Hematopoietic multipotent progenitor cell treated with erythropoietin and hydrocortisone succinate and interleukin-3 and kit ligand, for 8 days (in vitro differentiated cells): ENCODE data around the gene AATF.

ENCODE experiments used
- DNase-seq: peaks from one replicate; pipeline ENCODE4 v3.0.0-alpha.2; 2015

Gene AATF

DNA sequence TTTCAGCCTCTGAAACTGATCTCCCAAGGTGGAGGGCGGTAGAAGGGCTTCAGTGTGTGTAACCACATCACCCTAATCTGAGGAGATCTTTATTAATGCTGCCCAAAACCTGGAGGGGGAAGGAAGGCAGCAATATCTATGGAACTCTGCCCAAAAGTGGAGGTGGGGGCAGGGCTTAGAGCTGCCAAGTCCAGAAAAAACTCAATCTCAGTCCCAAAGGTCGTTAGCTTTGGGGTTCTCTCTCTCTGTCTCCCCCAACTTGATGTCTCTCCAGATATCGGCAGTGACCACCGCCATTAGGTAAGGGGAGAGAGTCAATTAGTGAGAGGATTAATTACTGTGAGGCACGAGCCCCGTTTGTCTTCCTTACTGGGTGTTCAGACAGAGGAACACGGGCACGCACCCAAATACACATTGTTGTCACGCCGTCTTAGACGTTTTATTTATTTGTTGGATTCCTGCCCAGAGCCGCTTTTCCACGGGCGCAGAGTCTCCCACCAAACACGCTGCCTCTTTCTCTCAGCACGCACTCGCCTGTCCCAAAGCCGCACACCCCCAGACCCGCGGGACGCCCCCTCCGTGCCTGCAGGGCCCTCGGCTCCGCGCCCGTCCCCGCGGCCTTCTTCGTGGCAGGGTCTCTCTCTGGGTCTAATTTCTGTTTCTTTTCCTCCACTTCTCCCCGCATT lies 16.9 kb upstream of the AATF start:
- no peak for DNase-seq

DNA sequence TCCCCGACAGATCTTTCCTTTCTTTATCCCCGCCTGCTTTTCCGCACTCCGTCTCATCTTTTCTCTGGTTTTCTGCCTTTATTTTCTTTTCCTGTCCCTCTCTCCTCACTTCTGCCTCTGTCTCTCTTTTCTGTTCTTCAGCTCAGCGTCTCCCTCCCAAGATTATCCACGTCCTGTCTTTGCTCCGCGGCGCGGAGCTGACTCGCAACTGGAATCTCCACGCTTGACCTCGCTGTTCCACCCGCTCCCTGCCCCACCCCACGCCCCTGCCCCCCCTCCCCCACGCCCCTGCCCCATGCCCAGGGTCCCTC lies 16.4 kb upstream of the AATF start:
- no peak for DNase-seq

DNA sequence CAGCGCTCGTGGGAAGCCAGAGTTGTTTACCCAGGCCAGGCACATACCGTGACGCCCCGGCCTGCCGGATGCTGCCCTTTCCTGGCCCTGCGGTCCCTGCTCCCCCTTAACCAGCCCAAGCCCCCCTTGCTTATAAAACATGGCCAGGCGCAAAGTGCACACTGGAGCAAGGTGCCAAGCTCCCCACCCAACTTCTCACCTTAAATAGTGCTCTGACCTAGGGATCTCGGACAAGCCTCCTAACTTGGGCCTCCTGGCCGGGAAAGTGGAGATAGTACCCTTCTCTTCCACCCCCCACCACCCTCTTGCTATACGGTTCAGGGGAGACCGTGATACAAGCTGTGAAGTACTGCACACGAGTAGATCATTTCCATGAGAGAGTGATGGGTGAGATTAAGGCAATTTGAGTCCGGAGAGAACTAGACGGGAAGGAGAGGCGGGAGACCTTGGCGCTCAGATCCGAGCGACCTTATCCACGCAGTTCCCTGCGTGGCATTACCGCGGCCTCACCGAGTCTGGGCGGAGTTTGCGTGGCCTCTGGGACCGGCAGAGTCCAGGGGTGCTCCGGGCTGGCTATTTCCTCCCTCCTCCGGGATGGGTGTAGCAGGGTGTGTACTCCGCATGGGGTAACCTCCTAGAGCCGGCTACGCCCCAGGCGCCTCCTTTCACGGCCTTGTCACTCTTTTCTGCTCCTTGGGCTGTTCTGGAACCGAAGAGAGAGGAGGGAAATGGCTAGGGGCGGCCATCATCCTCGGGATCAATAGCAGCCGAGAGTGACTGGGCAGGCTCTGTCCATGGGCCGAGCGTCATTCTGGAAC lies 15.9 kb upstream of the AATF start:
- DNase-seq: no peak

DNA sequence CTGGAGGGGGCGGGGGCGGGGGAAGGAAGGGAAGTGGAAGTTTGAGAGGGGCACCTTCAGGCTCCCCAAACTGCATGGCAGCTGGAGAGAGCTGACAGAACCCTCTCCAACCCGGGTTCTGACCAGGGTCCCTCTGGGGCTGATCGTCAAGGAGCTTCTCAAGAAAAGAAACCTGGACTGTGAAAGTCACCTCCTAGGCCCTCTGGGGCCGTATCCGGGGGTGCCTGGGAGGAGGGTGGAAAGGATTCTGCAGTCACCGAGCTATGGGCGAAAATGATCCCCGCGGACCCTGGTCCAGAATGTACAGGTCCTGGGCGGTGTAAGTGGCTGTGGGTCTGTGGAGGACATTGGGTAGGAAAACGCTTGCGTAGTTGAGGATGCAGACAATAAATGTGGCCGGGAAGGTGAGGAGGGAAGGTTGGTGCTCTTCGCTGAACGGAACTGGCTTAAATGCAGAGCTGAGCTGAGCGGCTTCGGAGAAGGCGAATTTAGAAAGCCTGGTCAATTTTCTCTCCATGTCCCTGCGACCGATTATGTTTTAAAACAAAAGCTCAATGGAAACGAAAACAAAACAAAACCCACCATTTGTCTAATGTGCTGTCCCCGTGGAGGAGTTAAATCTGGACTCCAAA lies 15.1 kb upstream of the AATF start:
- DNase-seq: no peak

DNA sequence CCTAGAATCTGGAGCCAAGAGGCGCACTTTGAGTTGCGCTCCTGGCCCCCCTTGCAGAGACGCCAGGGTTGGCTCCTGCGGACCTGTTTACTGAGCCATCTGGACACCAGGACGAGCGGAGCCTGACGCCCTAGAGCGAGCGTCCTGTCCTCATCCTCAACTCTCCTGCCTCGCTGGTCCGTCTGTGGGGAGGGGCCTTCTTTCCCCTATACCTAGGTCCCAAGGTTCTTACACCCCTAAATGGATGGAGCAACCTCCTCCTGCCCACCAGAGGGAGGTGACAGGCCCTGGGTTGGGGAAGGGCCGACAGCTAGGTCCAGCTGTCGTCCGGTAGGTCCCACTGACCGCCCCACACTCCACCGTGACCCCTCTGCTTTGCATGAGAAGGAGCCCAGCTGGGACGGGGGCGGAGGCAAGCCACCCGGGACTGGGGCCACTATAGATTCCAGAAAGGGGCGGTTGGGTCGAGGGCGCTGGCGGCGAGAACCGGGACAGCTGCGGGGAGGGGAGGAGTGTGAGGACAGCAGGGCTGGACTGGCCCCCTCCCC lies 14.5 kb upstream of the AATF start:
- DNase-seq: no peak

DNA sequence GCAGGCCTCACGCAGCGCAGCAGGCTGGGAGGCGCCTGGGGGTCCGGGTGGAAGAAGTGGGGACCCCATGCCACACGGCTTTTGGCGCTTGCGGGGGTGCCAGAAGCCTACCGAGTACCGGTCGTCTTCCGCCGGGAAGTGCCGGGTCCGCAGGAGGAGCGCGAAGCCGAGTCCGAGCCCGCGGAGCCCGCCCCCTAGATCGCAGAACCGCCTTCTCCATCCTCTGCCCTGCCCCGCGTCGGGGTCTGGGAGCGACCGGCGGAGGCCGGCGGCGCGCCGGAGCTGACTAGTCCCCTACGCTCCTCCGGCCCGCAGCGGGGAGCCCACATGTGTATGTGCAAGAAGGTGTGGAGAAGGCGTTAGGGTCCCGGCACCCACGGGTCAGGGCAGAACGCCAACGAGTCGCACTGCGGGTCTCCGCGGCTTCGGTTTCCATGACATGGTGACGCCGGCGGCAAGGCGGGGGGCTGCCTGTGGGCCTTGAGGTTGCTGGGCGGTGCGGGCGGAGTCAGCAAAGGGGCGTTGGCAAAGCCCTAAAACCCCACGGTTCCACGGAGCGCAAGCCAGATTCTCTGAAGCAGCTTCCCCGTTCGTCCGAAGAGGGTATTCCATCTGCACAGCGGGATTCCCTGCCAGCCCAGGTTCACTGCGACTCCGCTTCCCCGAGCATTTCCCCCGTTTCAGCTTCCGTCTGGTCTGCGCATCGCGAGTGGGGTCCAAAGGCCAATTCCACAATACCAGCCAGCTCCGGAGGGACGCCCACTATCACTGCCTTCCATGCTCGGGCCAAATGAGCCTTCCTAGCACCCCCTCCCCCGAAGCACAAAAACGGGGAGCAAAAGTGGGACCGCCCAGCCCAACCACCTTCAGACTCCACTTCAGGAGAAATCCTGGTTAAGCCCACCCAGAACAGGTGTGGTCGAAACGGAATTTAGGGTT lies 13.8 kb upstream of the AATF start:
- no peak for DNase-seq

DNA sequence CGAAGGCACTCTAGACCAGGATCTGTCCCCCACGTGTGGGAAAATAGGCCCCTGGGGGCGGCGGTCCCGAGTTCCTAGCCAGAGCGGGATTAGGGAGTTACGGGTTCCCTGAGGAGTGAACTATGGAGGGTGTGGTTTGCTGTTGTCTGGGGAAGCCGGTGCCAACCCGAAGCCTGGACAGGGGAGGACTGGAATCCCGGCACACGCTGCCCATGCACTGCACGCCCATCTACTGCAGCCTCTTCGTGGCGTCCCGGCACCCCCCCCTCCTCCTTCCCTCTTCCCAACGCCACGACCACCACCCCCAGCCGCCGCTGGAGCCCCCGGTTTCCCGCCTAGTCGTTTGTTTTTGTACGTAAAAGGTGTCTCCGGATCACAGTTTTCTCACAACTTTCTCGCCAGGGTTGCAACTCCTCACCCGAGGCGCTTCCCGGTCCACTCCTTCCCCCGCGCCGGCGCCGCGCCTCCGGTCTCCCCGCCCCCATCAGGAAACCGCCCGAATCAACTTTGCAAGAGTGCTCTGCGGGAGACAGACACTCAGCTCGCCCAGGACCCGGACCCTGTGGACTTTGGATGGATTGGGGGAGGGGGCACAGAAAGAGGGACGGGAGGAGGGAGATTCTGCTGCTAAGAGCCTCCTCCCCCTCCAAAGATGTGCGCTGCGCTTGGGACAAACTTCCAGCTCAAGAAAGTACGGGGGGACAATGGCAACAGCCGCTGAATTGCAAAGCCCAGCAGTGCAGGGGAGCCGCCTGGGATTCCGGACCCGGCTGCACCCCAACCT lies 12.9 kb upstream of the AATF start:
- DNase-seq: no peak

DNA sequence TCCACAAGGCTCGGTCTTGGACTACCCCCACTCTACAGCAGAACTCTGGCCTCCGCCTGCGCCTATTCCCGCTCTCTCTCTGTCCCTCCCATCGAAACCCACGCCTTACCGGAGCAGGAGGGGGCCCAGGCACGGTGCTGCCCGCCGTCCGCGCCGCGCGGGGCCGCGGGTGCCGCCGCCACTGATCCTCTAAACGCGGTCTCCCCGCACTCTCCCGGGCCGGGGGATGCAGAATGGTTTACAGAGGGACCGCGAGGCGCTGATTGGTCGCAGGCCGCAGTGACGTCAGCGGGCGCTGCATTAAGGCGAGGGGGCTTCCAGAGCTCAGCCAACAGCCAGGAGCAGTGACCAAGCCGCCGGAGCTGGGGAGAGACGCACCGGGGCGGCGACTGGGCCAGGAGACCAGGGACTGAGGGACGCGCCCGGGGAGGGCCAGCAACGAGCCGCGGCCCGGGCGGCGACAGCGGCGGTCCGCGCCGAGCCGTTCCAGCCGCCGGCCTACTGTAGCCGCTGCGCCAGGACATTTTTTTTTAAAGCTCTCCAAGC lies 12.2 kb upstream of the AATF start:
- no peak for DNase-seq

DNA sequence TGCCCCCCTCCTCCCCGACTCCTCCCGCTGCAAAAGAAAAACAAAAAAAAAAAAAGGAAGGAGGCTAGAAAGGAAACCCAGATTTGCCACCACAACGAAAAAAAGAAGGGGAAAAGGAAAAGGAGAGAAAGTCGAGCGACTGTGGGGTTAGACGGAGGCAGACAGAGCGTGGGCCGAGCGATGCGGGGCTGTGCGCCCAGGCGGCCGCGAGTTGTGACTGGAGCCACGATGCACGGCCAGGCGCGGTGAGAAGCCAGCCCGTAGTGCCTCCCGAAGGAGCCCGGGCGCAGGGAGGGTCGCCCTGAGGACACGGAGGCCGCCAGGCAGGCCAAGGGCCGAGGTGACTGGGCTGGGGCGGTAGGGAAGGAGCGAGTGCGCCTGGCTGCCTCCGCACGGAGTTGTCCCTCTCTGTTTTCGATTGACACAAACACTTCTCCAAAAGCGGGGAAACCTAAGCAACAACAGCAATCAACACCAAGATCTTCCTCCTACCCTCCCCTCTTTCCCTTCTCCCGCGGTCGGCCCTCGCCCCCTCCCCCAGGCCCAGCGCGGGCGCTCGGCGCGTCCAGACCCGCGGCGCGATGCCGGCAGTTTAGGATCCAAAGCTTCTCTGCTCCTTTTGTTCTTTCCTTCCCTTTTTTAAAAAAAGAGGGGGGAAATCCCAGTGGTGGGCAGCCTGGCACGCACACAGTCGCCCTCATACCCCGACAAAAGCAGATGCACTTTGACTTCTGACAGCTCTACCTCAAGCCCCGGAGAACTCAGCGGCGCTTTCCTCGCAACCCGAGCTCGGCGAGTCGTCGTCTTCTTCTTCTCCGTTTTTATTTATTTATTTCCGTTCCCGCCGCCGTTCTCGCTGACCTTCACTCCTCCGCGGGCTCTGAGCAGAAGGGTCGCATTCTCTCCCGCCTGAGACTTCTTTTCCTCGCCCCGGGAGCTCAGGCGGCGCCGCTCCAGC lies 11.5 kb upstream of the AATF start, which contains the start of gene LHX1:
Gene LHX1 (plus strand): TSS at position 475 of the 958 bp plus-strand sequence. CDS start 723 bp downstream, outside the sequence.
- DNase-seq: no peak

DNA sequence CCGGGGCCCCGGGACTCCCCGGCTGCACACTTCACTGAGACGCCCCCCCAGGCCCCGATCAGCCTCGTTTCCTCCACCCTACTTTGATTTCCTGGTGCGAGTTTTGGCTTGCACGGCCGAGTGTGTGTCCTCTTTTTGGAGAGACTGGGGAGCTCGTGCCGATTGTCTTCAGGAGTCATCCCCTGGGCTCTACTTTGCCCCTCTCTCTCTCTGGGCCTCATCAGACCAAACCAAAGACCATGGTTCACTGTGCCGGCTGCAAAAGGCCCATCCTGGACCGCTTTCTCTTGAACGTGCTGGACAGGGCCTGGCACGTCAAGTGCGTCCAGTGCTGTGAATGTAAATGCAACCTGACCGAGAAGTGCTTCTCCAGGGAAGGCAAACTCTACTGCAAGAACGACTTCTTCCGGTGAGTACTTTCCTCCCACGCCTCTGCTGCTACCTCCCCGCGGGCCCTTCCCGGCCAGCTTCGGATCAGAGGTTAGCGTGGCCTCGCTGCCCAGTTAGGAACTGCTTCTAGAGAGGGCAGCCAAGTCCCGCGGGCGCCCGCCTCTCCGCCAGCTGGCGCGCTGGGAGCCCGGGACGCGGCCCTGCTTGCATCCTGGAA lies 10.7 kb upstream of the AATF start:
- no peak for DNase-seq

DNA sequence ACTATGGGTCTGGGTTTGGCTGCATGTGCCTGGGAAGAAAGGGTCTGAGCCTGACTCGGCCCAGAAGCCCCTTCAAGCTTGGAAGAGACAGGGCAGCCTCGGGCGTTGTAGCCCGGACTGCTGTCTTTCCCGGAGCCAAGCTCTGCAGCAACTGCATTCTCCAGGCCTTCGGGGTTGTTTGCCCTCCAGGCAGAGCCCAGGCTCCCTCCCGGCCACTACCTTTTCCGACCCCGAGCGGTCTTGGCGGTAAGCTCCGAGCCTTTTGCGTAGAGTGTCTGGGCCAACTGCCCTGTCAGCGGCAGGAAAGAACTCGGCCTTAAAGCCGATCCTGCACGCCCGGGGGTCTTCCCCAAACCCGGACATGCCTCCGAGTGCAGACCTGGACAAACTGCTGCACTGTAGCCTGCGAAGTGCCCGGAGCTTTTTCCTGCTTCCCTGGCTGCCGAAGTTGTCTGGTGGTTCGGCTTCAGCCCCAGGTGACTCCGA lies 10.1 kb upstream of the AATF start:
- DNase-seq: no peak

DNA sequence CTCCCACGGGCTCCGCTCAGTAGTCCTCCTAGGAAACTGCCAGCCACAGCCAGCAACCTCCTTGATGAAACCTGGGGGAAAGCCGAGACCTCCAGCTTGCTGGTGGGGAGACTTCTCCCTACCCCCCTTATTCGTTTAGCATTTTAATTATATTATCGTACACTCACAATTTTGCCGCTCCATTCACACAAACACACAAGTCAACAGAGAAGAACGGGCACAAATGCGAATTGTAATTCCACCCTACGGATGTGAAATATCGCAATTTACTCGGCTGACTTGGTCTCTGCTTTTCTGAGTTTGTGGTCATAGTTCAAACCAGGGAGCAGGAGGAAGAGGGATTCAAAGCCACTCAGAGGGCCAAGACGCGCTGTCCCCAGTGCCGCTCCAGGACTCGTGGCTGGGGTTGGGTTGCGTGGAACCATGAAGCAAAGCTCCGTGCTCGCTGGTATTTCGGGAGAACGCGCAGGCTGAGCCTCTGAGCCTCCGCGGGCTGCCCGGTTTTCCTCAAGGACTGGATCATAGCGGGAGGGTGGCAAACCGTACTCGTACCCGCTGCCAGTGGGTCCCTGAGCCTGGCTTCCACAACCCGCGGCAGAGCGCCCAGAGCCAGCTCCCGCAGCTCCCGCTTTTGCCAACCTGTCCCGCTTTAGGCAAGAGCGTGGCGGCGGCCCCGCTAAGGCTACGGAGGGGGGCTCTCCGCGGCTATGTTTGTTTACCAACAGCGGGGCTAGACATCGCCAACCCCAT lies 9.5 kb upstream of the AATF start:
- DNase-seq: no peak

DNA sequence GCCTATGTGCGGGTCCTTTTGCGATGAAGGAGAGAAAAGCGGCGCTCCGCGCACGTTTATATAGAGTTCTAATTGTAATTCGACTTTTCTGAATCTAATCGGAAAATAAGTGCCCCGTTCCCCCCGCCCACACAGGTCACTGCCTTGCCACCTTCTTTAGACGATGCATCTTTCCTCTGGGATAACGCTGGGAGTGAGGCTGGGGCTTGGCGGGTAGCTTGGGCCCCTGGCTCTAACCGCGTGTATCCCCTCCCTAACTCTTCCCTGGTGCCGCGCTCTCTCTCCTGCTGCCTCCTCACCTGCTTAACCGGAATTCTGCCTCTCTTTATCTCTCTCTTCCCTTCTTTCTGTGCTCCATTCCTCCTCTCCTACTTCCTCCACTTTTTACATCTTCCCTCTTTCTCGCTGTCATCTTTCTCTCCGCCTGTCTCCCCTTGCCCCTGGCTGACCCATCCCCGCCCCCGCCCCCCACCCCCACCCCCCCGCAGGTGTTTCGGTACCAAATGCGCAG lies 8.9 kb upstream of the AATF start:
- DNase-seq: no peak

DNA sequence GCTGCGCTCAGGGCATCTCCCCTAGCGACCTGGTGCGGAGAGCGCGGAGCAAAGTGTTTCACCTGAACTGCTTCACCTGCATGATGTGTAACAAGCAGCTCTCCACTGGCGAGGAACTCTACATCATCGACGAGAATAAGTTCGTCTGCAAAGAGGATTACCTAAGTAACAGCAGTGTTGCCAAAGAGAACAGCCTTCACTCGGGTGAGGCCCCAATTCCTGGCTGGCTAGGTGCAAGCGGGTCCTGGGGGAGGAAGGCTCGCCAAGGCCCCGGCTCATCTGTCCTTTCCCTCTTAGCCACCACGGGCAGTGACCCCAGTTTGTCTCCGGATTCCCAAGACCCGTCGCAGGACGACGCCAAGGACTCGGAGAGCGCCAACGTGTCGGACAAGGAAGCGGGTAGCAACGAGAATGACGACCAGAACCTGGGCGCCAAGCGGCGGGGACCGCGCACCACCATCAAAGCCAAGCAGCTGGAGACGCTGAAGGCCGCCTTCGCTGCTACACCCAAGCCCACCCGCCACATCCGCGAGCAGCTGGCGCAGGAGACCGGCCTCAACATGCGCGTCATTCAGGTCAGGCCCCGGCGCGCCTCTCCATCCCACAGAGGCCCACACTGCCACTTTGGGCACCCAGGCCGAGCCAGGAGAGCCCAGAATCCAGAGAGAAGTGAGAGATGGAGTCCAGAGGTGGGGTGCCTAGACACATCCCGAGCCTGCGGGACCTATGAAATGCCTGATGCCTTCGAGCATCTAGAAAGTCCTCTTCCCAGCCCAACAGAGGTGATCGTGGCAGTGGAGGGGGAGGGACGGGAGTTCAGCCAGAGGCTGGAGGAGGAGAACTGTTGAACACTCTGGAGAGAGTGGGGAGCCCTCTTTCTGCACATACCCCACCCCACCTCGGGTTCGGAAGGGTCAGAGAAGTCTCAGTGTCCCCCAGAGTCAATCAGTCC lies 8.2 kb upstream of the AATF start:
- DNase-seq: no peak

DNA sequence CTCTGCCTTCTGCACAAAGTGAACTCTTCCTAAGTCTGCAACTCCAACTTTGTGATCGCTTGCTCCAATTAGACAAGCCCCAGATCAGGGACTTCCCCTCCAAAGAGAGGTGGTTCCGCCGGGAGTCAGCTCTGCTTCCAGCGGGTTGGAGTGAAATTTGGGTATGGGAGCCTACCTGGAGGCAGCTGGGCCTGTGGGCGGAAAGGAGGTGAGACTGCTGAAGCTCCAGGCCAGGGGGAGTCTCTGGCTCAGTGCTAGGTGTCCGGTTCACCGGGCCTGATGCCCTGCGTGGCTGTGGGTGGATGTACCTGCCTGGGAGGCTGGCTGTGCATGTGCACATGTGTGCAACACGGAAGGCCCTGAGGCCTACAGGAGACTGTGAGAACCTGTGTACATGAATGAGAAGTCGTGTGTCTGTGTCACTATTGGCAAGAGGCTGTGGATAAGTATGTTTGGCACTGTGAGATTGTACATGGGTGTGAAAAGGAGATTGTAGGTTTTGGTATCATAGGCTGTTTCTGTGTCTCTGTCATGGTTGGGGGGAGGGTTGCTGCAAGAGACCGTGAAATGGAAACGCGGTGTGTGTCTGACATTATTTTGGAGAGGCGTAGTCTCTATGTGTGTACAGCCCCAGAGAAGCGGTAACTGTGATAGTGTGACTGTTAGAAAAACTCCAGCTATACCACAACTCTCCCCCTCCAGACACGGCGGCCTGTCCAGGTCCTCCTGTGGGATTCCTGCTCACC lies 7.3 kb upstream of the AATF start:
- DNase-seq: no peak

DNA sequence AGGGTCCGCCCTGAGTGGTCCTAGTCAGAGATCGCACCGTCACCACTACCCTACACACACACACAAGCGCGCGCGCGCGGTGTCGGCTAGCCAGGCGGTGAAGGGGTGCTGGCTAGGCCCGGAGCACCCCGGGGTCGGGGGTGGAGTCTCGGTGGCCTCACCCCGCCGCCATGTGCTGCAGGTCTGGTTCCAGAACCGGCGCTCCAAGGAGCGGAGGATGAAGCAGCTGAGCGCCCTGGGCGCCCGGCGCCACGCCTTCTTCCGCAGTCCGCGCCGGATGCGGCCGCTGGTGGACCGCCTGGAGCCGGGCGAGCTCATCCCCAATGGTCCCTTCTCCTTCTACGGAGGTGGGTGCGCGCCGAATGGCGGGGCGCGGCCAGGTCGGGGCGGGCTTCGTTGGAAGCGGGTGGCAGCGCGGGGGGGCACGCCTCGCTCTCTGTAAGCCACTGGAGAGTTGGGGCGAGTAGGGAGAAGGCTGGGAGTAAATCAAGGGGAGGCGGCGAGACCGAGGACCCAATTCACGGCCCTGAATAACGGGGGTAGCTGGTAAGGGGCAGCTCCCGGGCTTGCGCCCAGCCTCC lies 6.6 kb upstream of the AATF start:
- no peak for DNase-seq
